ENCODE measurements around the gene ZNF382. TPM values are rescaled to one million over a fixed set of nuclear protein-coding genes. Genes with fewer than 3 reads are reported as not detected.

Gene ZNF382
- total and polyA plus RNA-seq, 2 of the 4 experiments (the other 2 are of a cell fraction) = 0.80 to 4.5 TPM

DNA sequence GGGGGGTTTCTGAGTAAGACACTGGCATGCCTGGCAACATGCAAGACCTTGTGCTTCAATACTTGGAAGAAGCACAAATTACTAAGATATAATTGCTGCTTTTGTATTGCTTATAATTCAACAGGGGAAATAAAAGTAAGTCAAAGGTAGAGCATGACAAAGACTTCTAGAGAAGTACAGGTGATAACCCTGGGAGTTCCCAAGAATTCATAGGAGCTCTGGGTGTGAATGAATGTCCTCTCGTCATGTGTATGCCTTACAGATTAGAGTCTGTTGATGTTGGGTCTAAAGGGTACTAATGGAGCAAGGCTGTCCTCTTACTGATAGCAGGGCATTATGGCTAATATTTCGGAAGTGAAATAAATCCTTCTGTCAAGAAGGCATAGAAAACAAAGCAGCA is 69.1 kb downstream of the ZNF382 start:
- Histone ChIP-seq H3K18ac (ENCODE audit: low read depth, low read length) (no peak overlapping the region), H4K5ac (ENCODE audit: low read depth, low read length) (no peak overlapping the region), H3K9ac (ENCODE audit: low read depth, low read length) (no peak overlapping the region), H3K27me3 (ENCODE audit: control insufficient read depth, insufficient read depth, low read length) (no peaks in the 10 kb centered on the region), H3K4me3 (ENCODE audit: insufficient read depth, low read depth, low read length) (no peak overlapping the region), H2BK20ac (ENCODE audit: low read depth, low read length) (no peak overlapping the region), H3K79me1 (ENCODE audit: low read depth in 1 of 2, low read length in 2 of 2) (peaks cover 0 to 9% of the 10 kb centered on the region in 2 experiments; a peak in 2 of 4 replicates), H3K14ac (replicated peaks; ENCODE audit: low read depth, low read length) (no peak overlapping the region), H4K20me1 (ENCODE audit: insufficient read depth, low read length) (no peaks in the 10 kb centered on the region), H4K8ac (ENCODE audit: low read depth in 2 of 2, low read length in 2 of 2) (no peak overlapping the region), H3K36me3 (ENCODE audit: control insufficient read depth, insufficient read depth, low read length) (peaks cover 7% of the 10 kb centered on the region), H2BK120ac (ENCODE audit: low read depth, low read length) (no peak overlapping the region), H2BK15ac (ENCODE audit: low read depth, low read length) (no peak overlapping the region), H3K27ac (ENCODE audit: insufficient read depth, low read length) (no peak overlapping the region), H3K4me2 (ENCODE audit: low read depth, low read length) (no peak overlapping the region), H3K9me3 (ENCODE audit: control insufficient read depth, insufficient read depth, low read length) (peaks cover 23% of the 10 kb centered on the region), H3K56ac (ENCODE audit: extremely low read depth, insufficient read depth, low read length) (no peak overlapping the region), H4K91ac (ENCODE audit: insufficient read depth, low read depth, low read length) (no peak overlapping the region), H2AK5ac (ENCODE audit: low read depth, low read length) (no peak overlapping the region), H3K4me1 (ENCODE audit: control insufficient read depth, insufficient read depth, low read length) (no peaks in the 10 kb centered on the region), H3K9me1 (ENCODE audit: insufficient read depth, low read length) (no peaks in the 10 kb centered on the region), H2BK5ac (ENCODE audit: low read depth, low read length, poor library complexity, severe bottlenecking) (no peak overlapping the region), H3K4ac (ENCODE audit: low read depth, low read length) (no peak overlapping the region), H3K23ac (ENCODE audit: low read depth, low read length) (no peak overlapping the region), H2AFZ (replicated peaks; ENCODE audit: low read length, poor library complexity) (no peak overlapping the region), H2AK9ac (replicated peaks; ENCODE audit: low read depth, low read length, poor library complexity) (no peak overlapping the region)
- ChIA-PET POLR2A (ENCODE audit: unreplicated experiment) (no interaction called here), CTCF (no interaction called here)
- intact Hi-C loops (cut with micrococcal nuclease) = no loop called here
- no TSS peak for BruUV-seq (replicated peaks)
- DNase-seq (no peak), ATAC-seq (ENCODE audit: low read depth) (no peak)
- in situ Hi-C loops (cut with MboI; ENCODE audit: low sequenced_read_pairs) = no loop called here
- dilution Hi-C loops (cut with HindIII; ENCODE audit: low sequenced_read_pairs, unreplicated experiment) = no loop called here
- TF ChIP-seq CEBPB (IDR thresholded peaks at IDR 0.05; ENCODE audit: low read depth, low read length) (no peak), SMC3 (IDR thresholded peaks at IDR 0.05; ENCODE audit: low read depth, low read length) (no peak), CTCF (conservative IDR thresholded peaks at IDR 0.05; ENCODE audit: low read depth, low read length) (no peak)
- no CpG with 5 or more reads among the region's 2 CpGs for WGBS, 2 experiments (ENCODE audit: extremely low coverage in 2 of 2, insufficient read length in 1 of 2)

Data from IMR-90 (cell line).